ENCODE data around the gene MUCL3. TPM values are rescaled to one million over a fixed set of nuclear protein-coding genes. Genes with fewer than 3 reads are reported as not detected.

Gene MUCL3
- total RNA-seq, 2 donors from 2014 or later = 13.8 TPM; not detected in 1

DNA sequence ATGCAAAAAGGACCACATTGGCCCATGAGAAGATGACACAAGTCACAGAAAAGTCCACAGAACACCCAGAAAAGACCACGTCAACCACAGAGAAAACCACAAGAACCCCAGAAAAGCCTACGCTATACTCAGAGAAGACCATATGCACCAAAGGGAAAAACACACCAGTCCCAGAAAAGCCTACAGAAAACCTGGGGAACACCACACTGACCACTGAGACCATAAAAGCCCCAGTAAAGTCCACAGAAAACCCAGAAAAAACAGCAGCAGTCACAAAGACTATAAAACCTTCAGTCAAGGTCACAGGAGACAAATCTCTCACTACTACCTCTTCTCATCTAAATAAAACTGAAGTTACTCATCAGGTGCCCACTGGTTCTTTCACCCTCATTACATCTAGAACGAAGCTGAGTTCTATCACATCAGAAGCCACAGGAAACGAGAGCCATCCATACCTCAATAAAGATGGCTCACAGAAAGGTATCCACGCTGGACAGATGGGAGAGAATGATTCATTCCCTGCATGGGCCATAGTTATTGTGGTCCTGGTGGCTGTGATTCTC is 11.2 kb downstream of the MUCL3 start:
- Histone ChIP-seq H3K4me3 (no peak overlapping the region), H3K36me3 (no peaks in the 10 kb centered on the region), H3K27me3 (replicated peaks; ENCODE audit: insufficient read depth) (no peaks in the 10 kb centered on the region), H3K27ac (no peak overlapping the region), H3K9me3 (no peaks in the 10 kb centered on the region), H3K4me1 (ENCODE audit: control insufficient read depth in 1 of 2, low read depth in 2 of 2) (peaks cover 0 to 11% of the 10 kb centered on the region in 2 donors)
- DNase-seq (ENCODE audit: low spot score) (no peak), ATAC-seq (ENCODE audit: insufficient number of reproducible peaks, low FRiP score, low read depth) (no peak)
- TF ChIP-seq, protein P1, sequence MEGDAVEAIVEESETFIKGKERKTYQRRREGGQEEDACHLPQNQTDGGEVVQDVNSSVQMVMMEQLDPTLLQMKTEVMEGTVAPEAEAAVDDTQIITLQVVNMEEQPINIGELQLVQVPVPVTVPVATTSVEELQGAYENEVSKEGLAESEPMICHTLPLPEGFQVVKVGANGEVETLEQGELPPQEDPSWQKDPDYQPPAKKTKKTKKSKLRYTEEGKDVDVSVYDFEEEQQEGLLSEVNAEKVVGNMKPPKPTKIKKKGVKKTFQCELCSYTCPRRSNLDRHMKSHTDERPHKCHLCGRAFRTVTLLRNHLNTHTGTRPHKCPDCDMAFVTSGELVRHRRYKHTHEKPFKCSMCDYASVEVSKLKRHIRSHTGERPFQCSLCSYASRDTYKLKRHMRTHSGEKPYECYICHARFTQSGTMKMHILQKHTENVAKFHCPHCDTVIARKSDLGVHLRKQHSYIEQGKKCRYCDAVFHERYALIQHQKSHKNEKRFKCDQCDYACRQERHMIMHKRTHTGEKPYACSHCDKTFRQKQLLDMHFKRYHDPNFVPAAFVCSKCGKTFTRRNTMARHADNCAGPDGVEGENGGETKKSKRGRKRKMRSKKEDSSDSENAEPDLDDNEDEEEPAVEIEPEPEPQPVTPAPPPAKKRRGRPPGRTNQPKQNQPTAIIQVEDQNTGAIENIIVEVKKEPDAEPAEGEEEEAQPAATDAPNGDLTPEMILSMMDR (IDR thresholded peaks at IDR 0.05) = no peak

DNA sequence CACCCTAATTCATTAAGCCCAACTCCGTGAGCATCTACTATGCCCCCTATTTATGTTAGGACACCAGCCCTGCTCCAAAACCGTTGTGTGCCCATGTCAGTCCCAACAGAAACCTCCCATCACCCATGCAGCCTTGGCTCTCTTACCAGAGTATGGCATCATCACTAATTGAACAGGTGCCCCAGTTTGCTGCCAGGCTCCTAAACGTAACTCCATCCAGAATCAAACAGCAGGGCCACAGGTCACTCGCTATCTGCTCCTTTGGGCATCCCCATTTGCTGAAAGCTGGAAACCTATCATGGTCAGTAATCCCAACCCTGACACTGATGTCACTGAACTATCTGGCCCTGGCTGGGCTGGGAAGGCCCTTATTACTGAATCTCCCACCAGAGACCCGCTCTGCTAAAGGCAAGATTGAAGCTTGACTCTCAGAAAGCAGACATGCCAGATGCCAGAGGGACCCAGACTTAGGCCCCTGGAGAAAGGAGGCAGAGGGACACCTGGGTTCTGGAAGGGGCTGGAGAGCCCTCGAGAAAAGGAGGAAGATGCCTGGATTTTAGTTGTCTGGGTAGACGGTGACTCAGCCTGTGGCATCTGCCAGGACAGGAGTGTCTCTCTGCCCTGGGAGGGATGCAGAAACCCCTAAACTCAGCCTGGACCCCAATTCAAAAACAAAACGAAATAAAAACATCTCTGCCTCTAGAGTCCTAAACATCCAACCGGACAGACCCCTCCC is 14.0 kb downstream of the MUCL3 start:
- H3K27me3 ChIP-seq (replicated peaks; ENCODE audit: insufficient read depth) = no peaks in the 10 kb centered on the region
- ATAC-seq (ENCODE audit: insufficient number of reproducible peaks, low FRiP score, low read depth) (no peak), DNase-seq (ENCODE audit: low spot score) (no peak)
- H3K4me3 ChIP-seq = peak overlapping the region; percentile 61
- H3K4me1 ChIP-seq (ENCODE audit: control insufficient read depth in 1 of 2, low read depth in 2 of 2) = peaks cover 0 to 11% of the 10 kb centered on the region in 2 donors
- no peak overlapping the region for H3K27ac ChIP-seq
- TF ChIP-seq, protein P1 (IDR thresholded peaks at IDR 0.05) = no peak
- no peaks in the 10 kb centered on the region for H3K36me3 ChIP-seq
- no peaks in the 10 kb centered on the region for H3K9me3 ChIP-seq

DNA sequence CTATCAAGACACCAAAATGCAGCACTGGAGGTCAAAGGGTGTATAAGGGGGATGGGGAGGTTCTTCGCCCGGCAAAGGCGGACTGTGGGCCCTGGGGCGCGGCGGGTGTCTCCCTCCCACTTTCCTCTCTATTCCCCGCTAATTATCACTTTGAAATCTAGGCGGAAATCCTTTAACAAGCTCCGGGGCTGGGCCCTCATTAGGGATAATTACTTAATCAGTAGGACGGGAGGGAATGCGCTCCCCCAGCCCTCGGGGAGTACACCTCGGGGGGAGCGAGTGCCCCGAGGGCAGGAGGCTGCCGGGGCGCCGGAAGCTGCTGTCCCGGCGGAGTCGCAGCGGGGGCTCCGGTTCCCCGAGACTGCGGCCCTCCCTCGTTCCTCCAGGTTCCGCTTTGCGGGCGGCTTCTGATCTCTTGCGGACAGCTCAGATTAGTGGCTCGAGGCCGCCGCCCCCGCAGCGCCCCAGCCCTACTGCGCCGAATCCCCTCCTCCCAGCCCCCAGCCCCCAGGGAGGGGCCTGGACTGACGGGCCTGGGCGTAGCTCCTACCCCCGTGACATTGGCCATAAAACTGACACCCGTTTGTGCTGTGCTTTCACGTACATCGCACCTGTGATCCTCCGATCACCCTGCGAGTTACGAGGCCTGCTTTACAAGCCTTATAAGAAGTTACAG is 14.7 kb downstream of the MUCL3 start:
- TF ChIP-seq, protein P1 (IDR thresholded peaks at IDR 0.05) = no peak
- DNase-seq (ENCODE audit: low spot score) = no peak
- H3K27ac ChIP-seq = no peak overlapping the region

DNA sequence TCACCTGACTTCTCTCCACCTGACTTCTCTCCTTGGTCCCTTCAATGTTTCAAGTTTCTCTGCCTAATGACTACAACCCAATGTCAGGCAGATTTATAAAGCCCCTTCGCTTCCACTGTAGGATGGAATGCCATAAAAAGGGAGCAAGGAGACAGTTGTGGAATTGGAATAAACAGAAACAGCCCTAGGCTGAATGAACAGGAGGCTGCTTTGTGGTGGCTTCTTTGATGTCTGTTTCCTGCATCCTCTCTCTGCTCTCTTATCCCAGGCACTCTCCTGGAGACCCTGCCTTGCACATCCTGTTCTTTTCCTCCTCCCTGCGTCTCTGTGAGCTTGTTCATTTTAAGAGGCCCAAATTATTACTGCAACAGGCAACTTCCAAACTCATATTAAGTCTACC is 16.9 kb downstream of the MUCL3 start:
- Histone ChIP-seq H3K27ac (no peak overlapping the region), H3K4me3 (no peak overlapping the region), H3K9me3 (no peaks in the 10 kb centered on the region), H3K4me1 (ENCODE audit: control insufficient read depth in 1 of 2, low read depth in 2 of 2) (peaks cover 0 to 11% of the 10 kb centered on the region in 2 donors), H3K27me3 (replicated peaks; ENCODE audit: insufficient read depth) (no peaks in the 10 kb centered on the region), H3K36me3 (no peaks in the 10 kb centered on the region)
- ATAC-seq (ENCODE audit: insufficient number of reproducible peaks, low FRiP score, low read depth) (no peak), DNase-seq (ENCODE audit: low spot score) (no peak)
- TF ChIP-seq, protein P1 (IDR thresholded peaks at IDR 0.05) = no peak

More for the DNA sequence above, 14.7 kb downstream of the MUCL3 start:
- Histone ChIP-seq H3K9me3 (no peaks in the 10 kb centered on the region), H3K36me3 (no peaks in the 10 kb centered on the region), H3K4me3 (peak overlapping the region; percentile 61), H3K4me1 (ENCODE audit: control insufficient read depth in 1 of 2, low read depth in 2 of 2) (peaks cover 0 to 11% of the 10 kb centered on the region in 2 donors), H3K27me3 (replicated peaks; ENCODE audit: insufficient read depth) (no peaks in the 10 kb centered on the region)
- no peak for ATAC-seq (ENCODE audit: insufficient number of reproducible peaks, low FRiP score, low read depth)
